Mucosa of descending colon (tissue), 3 donors: ENCODE data around the gene LMF1. TPM values are rescaled to one million over a fixed set of nuclear protein-coding genes. Genes with fewer than 3 reads are reported as not detected.

Source experiments
- ATAC-seq: fragments of 200-7000 bp; cut with Tn5 transposase; one replicate; pipeline ENCODE4 v1.9.1; 2020; ENCODE audit warnings: mild to moderate bottlenecking, moderate library complexity
- DNase-seq, 3 donors: peaks; one replicate each; pipeline ENCODE4 v3.0.0-alpha.2; 2020
- H3K36me3 ChIP-seq: fragments of 200-600 bp; one replicate; pipeline ENCODE4 v1.8.0; 2021; ENCODE audit warnings: low read depth, mild to moderate bottlenecking
- H3K4me1 ChIP-seq: fragments of 200-600 bp; one replicate; pipeline ENCODE4 v1.8.0; 2021; ENCODE audit warnings: low read depth, mild to moderate bottlenecking
- H3K4me3 ChIP-seq: fragments of 200-600 bp; one replicate; pipeline ENCODE4 v1.8.0; 2021; ENCODE audit warnings: mild to moderate bottlenecking
- H3K9me3 ChIP-seq: fragments of 200-600 bp; one replicate; pipeline ENCODE4 v1.8.0; 2021; ENCODE audit warnings: mild to moderate bottlenecking
- intact Hi-C, 2 donors: fragments of 100-400 bp; cut with DNase I in 1 of 2; cut with micrococcal nuclease in 1 of 2; formaldehyde crosslinking; loops; one replicate each; pipeline versions ENCODE4 v1.11.0 to v1.11.1; 2022; cut with DNase I, micrococcal nuclease
- total RNA-seq, 3 donors: library from RNA; stranded (reverse); fragmentation: NEBNext Ultra II Directional in 2 of 3; extraction: Animal tissue kit (Norgen Biotek cat#: 25700) in 2 of 3; gene quantifications; one replicate each; pipeline versions ENCODE4 v1.2.1 to v1.2.4, GENCODE V29; 2021 to 2023
- TF ChIP-seq, protein P1 (sequence below): fragments of 200-600 bp; IDR thresholded peaks from one replicate; pipeline ENCODE4 v1.8.0; 2022; ENCODE audit warnings: antibody characterized with exemption, mild to moderate bottlenecking
- donor health status: DM: no; HTN: no; CAD: no; lungs with moderate emphysema.
- donor health status: DM: no; HTN: no; CAD: no.
- donor health status: DM: no; HTN: yes; CAD: no.

The LMF1 gene
- total RNA-seq, 3 donors from 2014 or later = 16.4 to 26.5 (median 25.1) TPM

- ATAC-seq = no peak
- Histone ChIP-seq H3K9me3 (peaks cover 11% of the 10 kb centered on the region), H3K36me3 (no peaks in the 10 kb centered on the region), H3K4me3 (no peak overlapping the region), H3K4me1 (no peaks in the 10 kb centered on the region)
- intact Hi-C loops = no loop called here
- DNase-seq = peak in 1 of 3 donors; percentile 40
- TF ChIP-seq, protein P1, sequence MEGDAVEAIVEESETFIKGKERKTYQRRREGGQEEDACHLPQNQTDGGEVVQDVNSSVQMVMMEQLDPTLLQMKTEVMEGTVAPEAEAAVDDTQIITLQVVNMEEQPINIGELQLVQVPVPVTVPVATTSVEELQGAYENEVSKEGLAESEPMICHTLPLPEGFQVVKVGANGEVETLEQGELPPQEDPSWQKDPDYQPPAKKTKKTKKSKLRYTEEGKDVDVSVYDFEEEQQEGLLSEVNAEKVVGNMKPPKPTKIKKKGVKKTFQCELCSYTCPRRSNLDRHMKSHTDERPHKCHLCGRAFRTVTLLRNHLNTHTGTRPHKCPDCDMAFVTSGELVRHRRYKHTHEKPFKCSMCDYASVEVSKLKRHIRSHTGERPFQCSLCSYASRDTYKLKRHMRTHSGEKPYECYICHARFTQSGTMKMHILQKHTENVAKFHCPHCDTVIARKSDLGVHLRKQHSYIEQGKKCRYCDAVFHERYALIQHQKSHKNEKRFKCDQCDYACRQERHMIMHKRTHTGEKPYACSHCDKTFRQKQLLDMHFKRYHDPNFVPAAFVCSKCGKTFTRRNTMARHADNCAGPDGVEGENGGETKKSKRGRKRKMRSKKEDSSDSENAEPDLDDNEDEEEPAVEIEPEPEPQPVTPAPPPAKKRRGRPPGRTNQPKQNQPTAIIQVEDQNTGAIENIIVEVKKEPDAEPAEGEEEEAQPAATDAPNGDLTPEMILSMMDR = no peak
These were observed 61.3 kb downstream of the LMF1 start for GRCh38 chr16:909281-910000.

- TF ChIP-seq, protein P1 = no peak
- Histone ChIP-seq H3K4me1 (no peaks in the 10 kb centered on the region), H3K4me3 (no peak overlapping the region), H3K9me3 (peaks cover 11% of the 10 kb centered on the region), H3K36me3 (no peaks in the 10 kb centered on the region)
- peak in 1 of 3 donors; percentile 39 for DNase-seq
- no peak for ATAC-seq
- intact Hi-C loops = no loop called here
These were observed 62.1 kb downstream of the LMF1 start for GRCh38 chr16:908526-909155.

- peak in 1 of 3 donors; percentile 12 for DNase-seq
- no peak for ATAC-seq
- intact Hi-C loops = no loop called here
These were observed 62.9 kb downstream of the LMF1 start for GRCh38 chr16:907842-908241.

GRCh38 chr16:907361-907760 lies 63.4 kb downstream of the LMF1 start:
- no peak for ATAC-seq

More at GRCh38 chr16:907842-908241, 62.9 kb downstream of the LMF1 start:
- TF ChIP-seq, protein P1 = no peak
- no peaks in the 10 kb centered on the region for H3K4me1 ChIP-seq
- H3K9me3 ChIP-seq = peaks cover 11% of the 10 kb centered on the region
- H3K4me3 ChIP-seq = no peak overlapping the region
- no peaks in the 10 kb centered on the region for H3K36me3 ChIP-seq

GRCh38 chr16:906296-906695 lies 64.5 kb downstream of the LMF1 start:
- DNase-seq (peak in 1 of 3 donors; percentile 33), ATAC-seq (no peak)
- intact Hi-C loops = no loop called here
- H3K4me3 ChIP-seq = no peak overlapping the region
- peaks cover 11% of the 10 kb centered on the region for H3K9me3 ChIP-seq
- no peaks in the 10 kb centered on the region for H3K36me3 ChIP-seq
- TF ChIP-seq, protein P1 = no peak
- H3K4me1 ChIP-seq = no peaks in the 10 kb centered on the region

More at GRCh38 chr16:907361-907760, 63.4 kb downstream of the LMF1 start:
- Histone ChIP-seq H3K9me3 (peaks cover 11% of the 10 kb centered on the region), H3K4me1 (no peaks in the 10 kb centered on the region), H3K36me3 (no peaks in the 10 kb centered on the region), H3K4me3 (no peak overlapping the region)
- peak in 1 of 3 donors; percentile 40 for DNase-seq
- intact Hi-C loops = no loop called here
- TF ChIP-seq, protein P1 = no peak
